PC-3 (cell line): Measurements from ENCODE around the gene DPH1.

Source experiments
- EZH2 ChIP-seq: fragments of 300-600 bp; sonication (generic); IDR thresholded peaks from one replicate; pipeline ENCODE4 v1.6.1; 2017; ENCODE audit warnings: antibody characterized with exemption, mild to moderate bottlenecking, low read length; ENCODE audit not compliant: unreplicated experiment
- TF ChIP-seq, protein P1 (sequence below): fragments of 300-600 bp; sonication (generic); conservative IDR thresholded peaks from 2 replicates; pipeline ENCODE4 v1.5.1; 2017; ENCODE audit warnings: antibody characterized with exemption, low read depth, mild to moderate bottlenecking, low read length

DNA sequence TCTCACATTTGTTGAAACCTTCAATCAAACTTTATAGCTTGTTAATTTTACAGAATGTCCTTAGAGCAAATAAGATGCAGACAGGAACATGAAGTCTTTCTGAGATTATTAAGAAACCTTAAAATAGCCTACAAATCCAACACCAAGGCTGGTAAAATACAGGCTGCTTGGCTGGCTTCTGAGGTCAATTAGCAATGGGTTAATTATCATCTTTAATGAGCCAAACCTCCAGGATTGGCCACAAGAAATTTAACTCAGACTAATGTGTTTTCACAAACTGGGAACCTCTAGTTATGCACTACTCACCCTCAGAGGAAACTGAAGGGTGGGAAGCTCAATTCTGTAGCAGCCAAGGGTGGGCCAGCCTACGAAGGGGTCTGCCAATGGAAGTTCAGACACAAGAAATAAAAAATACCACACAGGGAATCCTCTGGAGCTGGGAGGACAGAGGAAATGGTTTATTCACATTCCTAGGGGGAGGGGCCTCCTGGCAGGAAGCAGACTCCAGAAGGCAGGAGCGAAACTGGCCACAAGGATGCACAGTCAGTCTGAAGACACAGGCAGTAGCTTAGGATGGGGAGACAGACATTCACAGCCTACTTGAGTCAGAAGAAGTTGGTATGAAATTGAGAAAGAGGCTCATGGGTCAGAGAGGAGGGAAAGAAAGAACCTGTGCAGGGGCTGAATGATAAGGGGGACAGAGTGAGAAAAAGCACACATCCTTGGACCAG, 61.0 kb downstream of the DPH1 start:
- no peak for TF ChIP-seq EZH2
- TF ChIP-seq, protein P1, sequence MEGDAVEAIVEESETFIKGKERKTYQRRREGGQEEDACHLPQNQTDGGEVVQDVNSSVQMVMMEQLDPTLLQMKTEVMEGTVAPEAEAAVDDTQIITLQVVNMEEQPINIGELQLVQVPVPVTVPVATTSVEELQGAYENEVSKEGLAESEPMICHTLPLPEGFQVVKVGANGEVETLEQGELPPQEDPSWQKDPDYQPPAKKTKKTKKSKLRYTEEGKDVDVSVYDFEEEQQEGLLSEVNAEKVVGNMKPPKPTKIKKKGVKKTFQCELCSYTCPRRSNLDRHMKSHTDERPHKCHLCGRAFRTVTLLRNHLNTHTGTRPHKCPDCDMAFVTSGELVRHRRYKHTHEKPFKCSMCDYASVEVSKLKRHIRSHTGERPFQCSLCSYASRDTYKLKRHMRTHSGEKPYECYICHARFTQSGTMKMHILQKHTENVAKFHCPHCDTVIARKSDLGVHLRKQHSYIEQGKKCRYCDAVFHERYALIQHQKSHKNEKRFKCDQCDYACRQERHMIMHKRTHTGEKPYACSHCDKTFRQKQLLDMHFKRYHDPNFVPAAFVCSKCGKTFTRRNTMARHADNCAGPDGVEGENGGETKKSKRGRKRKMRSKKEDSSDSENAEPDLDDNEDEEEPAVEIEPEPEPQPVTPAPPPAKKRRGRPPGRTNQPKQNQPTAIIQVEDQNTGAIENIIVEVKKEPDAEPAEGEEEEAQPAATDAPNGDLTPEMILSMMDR: 0 out of 2 replicates have a peak, but pooled peaks have one; percentile 20
